ENCODE results near the gene RNFT2.

Gene RNFT2

DNA sequence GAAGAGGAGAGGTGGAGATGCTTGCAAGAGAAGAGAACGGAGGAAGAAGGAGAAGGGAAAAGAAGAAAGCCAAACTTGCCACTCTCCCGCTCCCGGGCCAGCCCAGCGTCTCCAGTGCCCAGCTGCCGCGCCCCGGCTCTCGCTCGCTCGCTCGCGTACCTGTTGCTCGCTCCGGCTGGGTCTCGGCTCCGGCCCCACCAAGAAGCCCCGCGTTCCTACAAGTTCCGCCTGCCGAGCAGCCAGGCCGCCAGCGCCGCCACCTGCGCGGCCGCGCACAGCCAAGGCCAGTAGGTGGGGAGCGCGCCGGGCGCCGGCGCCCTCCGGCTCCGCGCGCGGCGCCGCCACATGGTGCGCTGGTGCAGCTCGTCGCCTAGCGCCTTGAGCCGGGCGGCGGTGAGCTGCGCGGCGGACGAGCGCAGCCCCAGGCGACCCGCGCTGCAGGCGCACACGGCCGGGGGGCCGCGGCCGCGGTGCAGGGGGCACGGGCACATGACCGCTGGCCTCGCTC, 142.8 kb downstream of the RNFT2 start:
- no peak for DNase-seq

DNA sequence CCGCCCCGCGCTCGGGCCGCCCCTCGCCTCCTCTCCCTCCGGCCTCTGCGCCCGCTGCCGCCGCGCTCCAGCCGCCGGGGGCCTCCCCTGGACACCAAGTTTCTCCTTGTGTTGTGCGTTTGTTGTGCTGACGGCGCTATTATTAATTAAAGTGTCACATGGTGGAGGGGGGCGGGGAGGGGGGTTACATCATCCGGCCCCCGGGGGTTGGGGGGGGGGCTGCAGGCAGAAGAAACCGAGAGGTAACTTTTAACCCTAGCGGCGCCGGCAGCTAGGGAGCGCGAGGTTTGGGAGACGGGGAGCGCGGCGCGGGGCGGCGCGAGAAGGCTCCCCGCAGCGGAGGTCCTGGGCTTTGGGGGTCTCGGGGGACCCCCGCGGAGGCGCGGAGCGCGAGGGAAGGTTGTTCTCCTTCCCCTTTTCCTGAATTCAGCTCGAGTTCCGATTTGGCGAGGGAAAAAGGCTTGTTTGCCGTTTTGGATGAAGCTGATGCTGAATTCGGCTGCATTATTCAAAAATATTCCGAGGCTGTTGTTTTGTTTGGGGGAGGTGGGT, 143.3 kb downstream of the RNFT2 start, which contains the start of gene HRK:
Gene HRK (minus strand): TSS at position 117 of the 552 bp plus-strand sequence. CDS start 134 bp downstream, outside the sequence.
- DNase-seq = no peak

DNA sequence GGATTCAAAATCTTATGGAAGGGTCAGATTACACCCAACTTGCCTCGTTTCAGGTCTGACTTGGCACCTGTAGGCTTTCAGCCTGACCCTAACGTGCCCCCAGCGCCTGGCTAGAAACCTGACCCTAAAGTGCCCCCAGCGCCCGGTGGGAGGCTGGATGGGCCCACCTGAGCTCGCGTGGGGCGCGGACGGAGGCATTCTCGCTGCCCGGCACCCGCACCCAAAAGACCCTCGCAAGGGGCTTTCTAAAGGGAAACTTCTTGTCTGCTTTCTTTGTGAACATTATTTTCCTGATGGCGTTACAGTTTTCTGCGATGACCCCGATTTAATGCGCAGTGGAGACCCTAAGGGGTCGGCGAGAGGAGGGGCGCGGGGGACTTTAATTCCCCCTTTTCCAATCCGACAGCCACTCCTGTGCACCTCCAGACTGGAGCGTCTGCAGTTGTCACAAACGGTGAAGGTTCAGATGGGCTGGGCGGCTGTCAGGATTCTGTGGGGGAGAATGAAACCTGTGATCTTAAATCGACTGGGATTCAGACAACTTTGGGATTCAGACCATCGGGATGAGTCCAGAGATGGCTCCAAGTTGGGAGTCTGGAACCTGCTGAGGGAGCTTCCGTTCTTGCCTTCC, 143.9 kb downstream of the RNFT2 start:
- no peak for DNase-seq

DNA sequence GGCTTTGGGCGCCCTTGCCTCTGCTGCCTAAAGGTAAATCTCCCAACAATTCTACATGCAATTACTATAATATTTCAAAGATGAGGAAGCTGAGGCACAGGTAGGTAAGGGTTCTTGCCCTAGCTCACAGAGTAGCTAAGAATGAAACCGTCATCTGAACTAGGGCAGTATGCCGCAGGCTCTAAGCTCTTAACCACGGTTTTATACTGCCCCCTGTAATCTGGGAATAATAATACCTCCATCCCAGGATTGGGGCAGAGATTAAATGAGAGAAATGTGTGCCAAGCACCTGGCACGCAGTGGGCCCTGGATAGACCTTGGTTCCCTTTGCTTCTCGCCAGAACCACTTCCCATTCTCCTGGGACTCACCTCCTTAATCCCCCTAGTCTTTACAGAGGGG, 144.6 kb downstream of the RNFT2 start:
- DNase-seq = no peak

DNA sequence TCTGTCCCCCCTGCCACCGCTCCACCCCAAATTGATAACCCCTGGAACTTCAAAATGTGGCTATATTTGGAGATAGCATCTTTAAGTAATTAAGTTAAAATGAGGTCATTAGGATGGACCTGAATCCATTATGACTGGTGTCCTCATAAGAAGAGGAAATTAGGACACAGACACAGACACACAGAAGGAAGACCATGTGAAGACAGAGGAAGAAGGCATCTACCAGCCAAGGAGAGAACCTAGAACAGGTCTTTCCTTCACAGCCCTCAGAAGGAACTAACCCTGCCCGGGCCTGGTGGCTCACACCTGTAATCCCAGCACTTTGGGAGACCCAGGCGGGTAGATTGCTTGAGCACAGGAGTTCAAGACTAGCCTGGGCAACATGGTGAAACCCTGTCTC, 146.8 kb downstream of the RNFT2 start:
- no peak for DNase-seq

DNA sequence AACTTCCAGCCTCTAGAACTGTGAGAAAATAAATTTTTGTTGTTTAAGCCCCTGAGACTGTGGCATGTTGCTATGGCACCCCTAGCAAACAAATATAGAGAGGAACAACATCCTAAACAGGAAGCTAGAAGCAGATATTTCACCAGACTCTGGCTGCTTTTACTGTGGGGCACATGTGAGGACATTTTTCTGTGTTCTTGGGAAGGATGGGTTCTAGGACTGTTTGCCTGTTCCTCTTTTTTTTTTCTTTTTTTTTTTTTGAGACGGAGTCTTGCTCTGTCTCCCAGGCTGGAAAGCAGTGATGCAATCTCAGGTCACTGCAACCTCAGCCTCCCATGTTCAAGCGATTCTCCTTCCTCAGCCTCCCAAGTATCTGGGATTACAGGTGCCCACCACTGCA, 147.4 kb downstream of the RNFT2 start:
- no peak for DNase-seq

DNA sequence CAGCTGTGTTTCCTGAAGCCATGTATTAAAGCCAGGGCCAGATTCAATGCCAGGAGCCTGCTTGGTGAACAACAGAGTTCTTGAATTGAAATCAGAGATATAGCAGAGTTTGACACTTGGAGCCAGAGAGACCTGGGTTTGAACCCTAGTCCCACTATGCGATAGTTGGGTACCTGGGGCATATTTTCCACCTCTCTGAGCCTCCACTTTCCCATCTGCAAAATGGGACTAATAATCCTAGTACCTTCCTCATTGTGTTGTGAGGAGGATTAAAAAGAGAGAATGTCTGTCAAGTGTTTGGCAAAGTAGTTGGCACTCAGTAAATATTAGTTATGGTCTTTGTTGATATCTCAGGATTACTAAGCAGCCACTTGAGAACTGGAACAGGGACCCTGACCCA, 149.1 kb downstream of the RNFT2 start:
- no peak for DNase-seq

DNA sequence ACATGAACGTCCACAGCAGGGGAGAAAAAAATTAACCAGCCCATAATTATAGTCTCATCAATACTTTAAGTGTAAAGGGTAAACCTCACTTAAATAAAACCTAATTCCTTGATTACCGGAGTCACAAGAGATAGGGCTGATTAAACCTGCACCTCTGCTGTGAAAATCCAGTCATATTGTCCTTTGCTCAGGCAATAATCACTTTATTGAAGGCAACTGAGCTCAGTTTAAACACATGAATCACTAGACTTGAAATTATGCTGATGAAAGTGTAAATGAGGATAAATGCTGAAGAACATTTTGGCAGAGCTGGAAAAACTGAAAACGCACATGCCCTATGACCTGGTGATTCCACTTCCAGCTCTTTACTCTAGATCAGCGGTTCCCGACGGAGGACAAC, 149.8 kb downstream of the RNFT2 start:
- no peak for DNase-seq

DNA sequence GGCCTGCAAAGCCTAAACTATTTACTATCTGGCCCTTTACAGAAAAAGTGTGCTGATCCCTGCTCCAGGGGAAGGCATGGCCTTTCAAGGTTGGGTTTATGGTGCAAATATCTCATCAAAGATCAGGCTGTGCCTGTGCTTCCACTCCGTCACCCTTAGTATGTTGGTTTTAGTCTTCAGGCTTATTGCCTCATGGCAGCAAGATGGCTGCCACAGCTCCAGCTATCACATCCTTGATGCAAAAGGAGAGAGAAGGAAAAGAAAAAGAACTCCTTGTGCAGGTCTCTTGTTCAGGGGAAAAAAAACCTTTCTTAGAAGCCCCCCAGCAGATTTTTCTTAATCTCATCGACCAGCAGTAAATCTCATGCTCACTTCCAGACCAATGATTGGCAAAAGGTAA, 152.2 kb downstream of the RNFT2 start:
- no peak for DNase-seq

DNA sequence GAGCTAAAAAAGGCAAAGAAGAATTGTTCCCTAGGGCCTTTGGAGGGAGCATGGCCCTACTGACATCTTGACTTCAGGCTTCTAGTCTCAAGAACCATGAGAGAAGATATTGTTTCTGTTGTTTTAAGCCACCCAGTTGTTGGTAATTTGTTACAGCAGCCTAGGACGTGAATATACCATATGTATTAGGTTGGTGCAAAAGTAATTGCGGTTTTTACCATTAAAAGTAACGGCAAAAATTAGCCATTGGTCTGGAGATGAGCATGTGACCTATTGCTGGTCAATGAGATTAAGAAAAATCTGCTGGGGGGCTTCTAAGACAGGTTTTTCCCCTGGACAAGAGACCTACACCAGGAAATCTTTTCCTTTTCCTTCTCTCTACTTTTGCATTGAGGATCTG, 152.9 kb downstream of the RNFT2 start:
- DNase-seq = no peak

DNA sequence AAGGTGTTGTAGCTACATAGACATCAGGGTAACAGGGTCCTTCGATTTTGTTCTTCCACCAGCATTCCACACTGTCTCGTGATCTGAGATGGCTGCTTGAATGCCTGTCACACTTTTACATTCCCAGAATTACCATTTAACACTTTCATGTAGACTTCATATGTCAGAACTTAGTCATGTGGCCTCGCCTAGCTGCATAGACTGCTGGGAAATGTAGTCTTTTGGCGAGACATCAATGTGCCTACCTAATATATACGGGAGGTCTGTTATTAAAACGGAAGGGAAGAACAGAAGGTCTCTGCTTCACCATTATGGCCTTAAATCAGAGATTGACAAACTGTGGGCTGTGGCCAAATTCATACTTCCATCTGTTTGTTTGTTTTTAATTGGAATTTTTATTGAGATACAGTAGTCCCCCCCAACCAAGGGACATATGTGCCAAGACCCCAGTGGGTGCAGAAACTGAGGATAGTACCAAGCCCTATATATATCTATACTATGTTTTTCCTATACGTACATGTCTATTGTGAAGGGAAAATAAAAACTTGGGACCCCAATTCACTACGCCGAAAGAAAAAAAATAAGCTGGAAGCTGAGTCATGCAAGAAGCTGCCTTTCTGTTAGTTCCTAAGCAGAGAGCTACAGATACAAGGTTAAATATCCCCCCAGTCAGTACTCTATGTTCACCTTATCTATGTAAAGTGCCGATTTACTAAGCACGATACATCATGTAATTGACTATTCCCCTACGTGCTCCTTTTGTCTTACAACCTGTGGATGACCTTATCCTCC, 154.4 kb downstream of the RNFT2 start:
- DNase-seq = no peak

DNA sequence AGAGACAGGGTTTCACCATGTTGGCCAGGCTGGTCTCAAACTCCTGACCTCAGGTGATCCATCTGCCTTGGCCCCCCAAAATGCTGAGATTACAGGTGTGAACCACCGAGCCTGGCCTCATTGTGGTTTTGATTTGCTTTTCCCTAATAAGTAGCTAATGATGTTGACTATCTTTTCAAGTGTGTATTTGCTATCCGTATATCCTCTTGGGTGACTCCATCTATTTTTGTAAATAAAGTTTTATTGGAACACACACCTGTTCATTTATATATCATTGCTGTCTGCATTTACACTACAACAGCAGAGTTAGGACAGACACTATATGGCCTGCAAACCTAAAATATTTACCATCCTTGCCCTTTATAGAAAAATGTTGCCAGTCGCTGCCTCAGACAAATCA, 156.8 kb downstream of the RNFT2 start:
- no peak for DNase-seq

DNA sequence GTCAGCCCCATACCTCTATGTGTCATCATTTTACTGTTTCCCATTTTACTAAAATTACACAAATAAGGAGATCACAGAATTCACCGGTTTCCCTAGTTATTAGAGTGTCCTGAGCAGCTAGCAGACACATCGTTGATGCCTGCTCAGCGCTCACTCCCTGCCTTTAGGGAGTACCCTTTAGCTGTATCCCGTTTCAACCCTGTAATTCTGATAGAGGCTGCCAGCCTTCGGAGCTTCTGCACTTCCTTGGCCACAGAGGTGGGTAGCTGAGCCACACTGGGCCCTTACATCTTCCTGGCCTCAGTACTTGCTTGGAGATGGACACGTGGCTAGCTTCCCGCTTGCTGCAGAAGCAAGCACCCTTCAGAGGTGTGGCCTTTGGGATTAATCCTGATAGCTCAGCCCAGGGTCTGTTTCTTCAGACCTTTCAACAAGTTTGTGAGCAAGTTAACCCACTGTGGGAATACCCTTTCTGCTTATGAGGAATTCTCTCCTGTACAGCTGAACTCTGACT, 158.4 kb downstream of the RNFT2 start:
- no peak for DNase-seq

DNA sequence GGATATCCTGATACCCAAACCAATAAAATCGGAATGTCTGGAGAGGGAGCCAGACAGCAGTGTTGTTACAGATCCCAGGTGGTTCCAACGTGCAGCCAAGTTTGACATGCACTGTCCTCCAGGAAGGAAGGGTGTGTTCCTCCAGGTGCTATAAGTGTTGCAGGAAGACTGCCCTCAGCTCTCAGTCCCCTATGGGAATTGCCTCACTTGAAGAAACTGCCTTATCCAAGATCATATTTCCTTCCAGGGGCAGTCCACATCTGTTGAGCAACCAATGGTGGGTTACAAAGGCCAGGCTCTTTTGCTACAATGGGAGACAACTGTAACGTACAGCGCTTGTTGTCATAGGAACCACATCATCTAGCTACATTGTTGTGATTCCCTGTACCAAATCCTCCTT, 159.4 kb downstream of the RNFT2 start:
- no peak for DNase-seq

DNA sequence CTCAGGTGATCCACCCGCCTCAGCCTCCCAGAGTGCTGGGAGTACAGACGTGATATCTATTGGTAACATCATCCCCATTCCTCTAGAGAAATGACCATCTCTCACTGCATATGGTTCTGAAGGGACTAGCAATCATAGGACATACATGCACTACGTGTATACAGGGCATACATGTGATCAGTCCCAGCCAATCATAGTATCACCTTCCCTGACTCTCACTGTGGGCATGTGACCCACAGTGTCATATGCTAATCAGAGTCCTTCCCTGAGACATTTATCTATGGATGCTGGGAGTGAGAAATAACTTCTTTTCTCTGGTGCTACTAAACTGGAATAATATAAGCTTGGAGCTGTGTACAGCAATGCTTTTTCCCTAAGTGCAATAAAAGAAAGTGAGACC, 160.6 kb downstream of the RNFT2 start:
- no peak for DNase-seq

DNA sequence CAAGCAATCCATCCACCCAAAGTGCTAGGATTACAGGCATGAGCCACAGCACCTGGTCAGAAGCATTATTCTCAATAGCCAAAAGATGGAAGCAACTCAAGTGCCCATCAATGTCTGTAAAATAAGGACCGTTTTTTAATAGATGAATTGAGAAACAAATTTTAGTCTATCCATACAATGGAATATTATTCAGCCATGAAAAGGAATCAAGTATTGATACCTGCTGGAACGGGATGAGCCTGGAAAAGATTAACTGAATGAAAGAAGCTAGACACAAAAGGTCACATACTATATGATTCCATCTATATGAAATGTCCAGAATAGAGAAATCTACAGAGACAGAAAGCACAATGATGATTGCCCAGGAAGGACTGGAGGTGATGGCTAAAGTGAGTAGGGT, 163.5 kb downstream of the RNFT2 start:
- no peak for DNase-seq

Measured in central memory CD4-positive, alpha-beta T cell (primary cell).